SU-DHL-6 (cell line): ENCODE data around the gene PLAC8L1.

Experiments used
- H2AFZ ChIP-seq: fragments of 200-600 bp; sonication (generic); 2 replicates; pipeline ENCODE4 v1.6.1; 2014; ENCODE audit warnings: low read depth, mild to moderate bottlenecking, moderate library complexity, mixed read lengths, antibody characterized with exemption, low read length; ENCODE audit not compliant: severe bottlenecking
- H3F3A ChIP-seq: fragments of 200-600 bp; shearing (Covaris generic); 2 replicates; pipeline ENCODE4 v1.6.0; 2016; ENCODE audit warnings: antibody characterized with exemption, mild to moderate bottlenecking; ENCODE audit not compliant: insufficient read depth
- H3K27ac ChIP-seq: fragments of 200-600 bp; sonication (generic); 2 replicates; pipeline ENCODE4 v1.5.1; 2016; ENCODE audit warnings: low read depth, mild to moderate bottlenecking, low read length, moderate library complexity, mixed read lengths
- H3K27me3 ChIP-seq: fragments of 200-600 bp; sonication (generic), shearing (Covaris generic); 2 replicates; pipeline ENCODE4 v1.6.0; 2014; ENCODE audit warnings: mild to moderate bottlenecking, low read length
- H3K36me3 ChIP-seq: fragments of 200-600 bp; sonication (generic); 2 replicates; pipeline ENCODE4 v1.6.1; 2014; ENCODE audit warnings: mild to moderate bottlenecking, low read length, mixed read lengths
- H3K4me2 ChIP-seq: fragments of 300-600, 200-600 bp; shearing (Covaris generic), sonication (generic); 2 replicates; pipeline ENCODE4 v1.6.0; 2014; ENCODE audit warnings: low read length, low read depth, mild to moderate bottlenecking; ENCODE audit not compliant: poor library complexity, severe bottlenecking
- H3K4me3 ChIP-seq: fragments of 200-600 bp; sonication (generic); 2 replicates; pipeline ENCODE4 v1.5.1; 2014; ENCODE audit warnings: antibody characterized with exemption, low read length, mild to moderate bottlenecking, mixed read lengths; ENCODE audit not compliant: insufficient read depth, poor library complexity, severe bottlenecking
- H3K79me2 ChIP-seq: fragments of 200-600 bp; sonication (generic); 2 replicates; pipeline ENCODE4 v1.6.1; 2014; ENCODE audit warnings: mild to moderate bottlenecking, low read length, moderate library complexity; ENCODE audit not compliant: insufficient read depth
- H3K9ac ChIP-seq: fragments of 200-600 bp; sonication (generic); 2 replicates; pipeline ENCODE4 v1.7.0; 2014; ENCODE audit warnings: mild to moderate bottlenecking, low read length
- H3K9me2 ChIP-seq: fragments of 200-600 bp; sonication (generic); replicated peaks from 2 replicates; pipeline ENCODE4 v1.6.1; 2014; ENCODE audit warnings: low read length; ENCODE audit not compliant: insufficient read depth
- H3K9me3 ChIP-seq: fragments of 200-600 bp; sonication (generic); 2 replicates; pipeline ENCODE4 v1.6.1; 2014; ENCODE audit warnings: low read length, mixed read lengths; ENCODE audit not compliant: insufficient read depth
- H4K20me1 ChIP-seq: fragments of 200-600 bp; sonication (generic); 2 replicates; pipeline ENCODE4 v1.6.1; 2014; ENCODE audit warnings: low read depth, mild to moderate bottlenecking, antibody characterized with exemption, low read length, moderate library complexity, mixed read lengths
- EZH2phosphoT487 ChIP-seq: fragments of 200-600 bp; sonication (generic), shearing (Covaris generic); conservative IDR thresholded peaks from 2 replicates; pipeline ENCODE4 v1.6.1; 2018; ENCODE audit warnings: mild to moderate bottlenecking, antibody characterized with exemption, low read length, moderate library complexity, mixed read lengths
- TF ChIP-seq, protein P1 (sequence below): fragments of 200-600 bp; sonication (generic); IDR thresholded peaks from one replicate; pipeline ENCODE4 v1.5.1; 2017; ENCODE audit warnings: antibody characterized with exemption, mild to moderate bottlenecking, low read length, moderate library complexity; ENCODE audit not compliant: insufficient read depth, poor library complexity, severe bottlenecking

The PLAC8L1 gene

GRCh38 chr5:146051678-146052077 lies 53.7 kb downstream of the PLAC8L1 start:
- Histone ChIP-seq H3K27me3 (no peaks in the 10 kb centered on the region), H3K9me3 (no peaks in the 10 kb centered on the region), H3K27ac (no peak overlapping the region), H3K79me2 (no peaks in the 10 kb centered on the region), H3K9me2 (no peaks in the 10 kb centered on the region), H3K4me3 (no peak overlapping the region), H3K36me3 (no peaks in the 10 kb centered on the region), H4K20me1 (no peaks in the 10 kb centered on the region), H3K4me2 (no peak overlapping the region), H2AFZ (no peak overlapping the region), H3F3A (no peaks in the 10 kb centered on the region), H3K9ac (no peak overlapping the region)
- no peak for TF ChIP-seq EZH2phosphoT487
- TF ChIP-seq, protein P1, sequence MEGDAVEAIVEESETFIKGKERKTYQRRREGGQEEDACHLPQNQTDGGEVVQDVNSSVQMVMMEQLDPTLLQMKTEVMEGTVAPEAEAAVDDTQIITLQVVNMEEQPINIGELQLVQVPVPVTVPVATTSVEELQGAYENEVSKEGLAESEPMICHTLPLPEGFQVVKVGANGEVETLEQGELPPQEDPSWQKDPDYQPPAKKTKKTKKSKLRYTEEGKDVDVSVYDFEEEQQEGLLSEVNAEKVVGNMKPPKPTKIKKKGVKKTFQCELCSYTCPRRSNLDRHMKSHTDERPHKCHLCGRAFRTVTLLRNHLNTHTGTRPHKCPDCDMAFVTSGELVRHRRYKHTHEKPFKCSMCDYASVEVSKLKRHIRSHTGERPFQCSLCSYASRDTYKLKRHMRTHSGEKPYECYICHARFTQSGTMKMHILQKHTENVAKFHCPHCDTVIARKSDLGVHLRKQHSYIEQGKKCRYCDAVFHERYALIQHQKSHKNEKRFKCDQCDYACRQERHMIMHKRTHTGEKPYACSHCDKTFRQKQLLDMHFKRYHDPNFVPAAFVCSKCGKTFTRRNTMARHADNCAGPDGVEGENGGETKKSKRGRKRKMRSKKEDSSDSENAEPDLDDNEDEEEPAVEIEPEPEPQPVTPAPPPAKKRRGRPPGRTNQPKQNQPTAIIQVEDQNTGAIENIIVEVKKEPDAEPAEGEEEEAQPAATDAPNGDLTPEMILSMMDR, result no peak

- Histone ChIP-seq H3K9me2 (no peaks in the 10 kb centered on the region), H3K9ac (no peak overlapping the region), H3K4me3 (no peak overlapping the region), H3K36me3 (no peaks in the 10 kb centered on the region), H3K27ac (no peak overlapping the region), H3K79me2 (no peaks in the 10 kb centered on the region), H3F3A (no peaks in the 10 kb centered on the region), H2AFZ (no peak overlapping the region), H3K4me2 (no peak overlapping the region), H3K27me3 (no peaks in the 10 kb centered on the region), H4K20me1 (no peaks in the 10 kb centered on the region), H3K9me3 (no peaks in the 10 kb centered on the region)
- TF ChIP-seq, protein P1, result no peak
- TF ChIP-seq EZH2phosphoT487, result no peak
These were observed 55.3 kb downstream of the PLAC8L1 start for GRCh38 chr5:146050086-146050485.

DNA sequence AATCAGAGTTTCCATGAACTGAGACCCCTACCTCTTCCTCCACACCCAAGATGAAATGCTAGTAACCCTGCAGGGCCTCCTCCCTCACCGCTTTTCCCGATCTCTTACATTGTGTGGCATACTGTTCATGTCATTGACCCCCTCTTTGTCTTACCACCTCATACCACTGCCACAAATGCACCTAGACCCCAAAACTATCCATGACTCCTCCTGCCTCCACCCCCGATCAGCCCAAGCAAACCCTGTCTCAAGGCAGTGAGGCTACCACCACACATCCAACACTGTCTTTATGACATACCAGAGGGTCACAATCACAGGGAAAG lies 55.7 kb downstream of the PLAC8L1 start:
- Histone ChIP-seq H3K36me3 (no peaks in the 10 kb centered on the region), H2AFZ (no peak overlapping the region), H3K4me3 (no peak overlapping the region), H3K9me3 (no peaks in the 10 kb centered on the region), H3K9ac (no peak overlapping the region), H4K20me1 (no peaks in the 10 kb centered on the region), H3F3A (no peaks in the 10 kb centered on the region), H3K9me2 (no peaks in the 10 kb centered on the region), H3K27me3 (no peaks in the 10 kb centered on the region), H3K27ac (no peak overlapping the region), H3K79me2 (no peaks in the 10 kb centered on the region), H3K4me2 (no peak overlapping the region)
- TF ChIP-seq, protein P1, result no peak
- no peak for TF ChIP-seq EZH2phosphoT487
